T-helper 17 cell (primary cell): ENCODE results near the gene KANK3. TPM values are rescaled to one million over a fixed set of nuclear protein-coding genes. Genes with fewer than 3 reads are reported as not detected.
"Not testable (repeated sequence)": the region's sequence is repeated elsewhere in the genome, so short reads cannot be mapped to it uniquely, and the experiment has no call there.

ENCODE experiments used
- ATAC-seq: fragments of 150-1000 bp; cut with Tn5 transposase; 2 replicates; pipeline ENCODE4 v1.10.0; 2021; ENCODE audit warnings: mild to moderate bottlenecking, moderate library complexity
- DNase-seq, 3 donors: peaks; one replicate each; pipeline versions ENCODE4 v3.0.0 to v3.0.0-alpha.2; 2020 to 2021
- H3K9me3 ChIP-seq: one replicate; pipeline ENCODE4 v1.7.0; 2013; ENCODE audit warnings: low read length, mild to moderate bottlenecking; ENCODE audit not compliant: control insufficient read depth, poor library complexity, severe bottlenecking
- H3K27ac Mint-ChIP-seq: one replicate; pipeline ENCODE4 v1.8.0; 2022; ENCODE audit warnings: mild to moderate bottlenecking, moderate library complexity, mixed read lengths
- H3K27me3 Mint-ChIP-seq: one replicate; pipeline ENCODE4 v1.8.0; 2022; ENCODE audit warnings: mixed read lengths
- H3K36me3 Mint-ChIP-seq: one replicate; pipeline ENCODE4 v1.8.0; 2022; ENCODE audit warnings: low read depth, mixed read lengths
- H3K4me1 Mint-ChIP-seq: one replicate; pipeline ENCODE4 v1.8.0; 2022; ENCODE audit warnings: mild to moderate bottlenecking, mixed read lengths
- H3K4me3 Mint-ChIP-seq: one replicate; pipeline ENCODE4 v1.8.0; 2022; ENCODE audit warnings: mild to moderate bottlenecking, moderate library complexity, mixed read lengths
- total RNA-seq, 4 donors: library from RNA in 2 of 4; stranded (reverse) in 2 of 4; gene quantifications; one replicate each; pipeline ENCODE4 v1.2.3 and lab custom pipeline; 2022 to 2026

KANK3 gene
- total RNA-seq, 2 donors from 2014 or later, result 2.6 to 2.9 TPM

- ATAC-seq (no peak), DNase-seq (no peak)
- Mint-ChIP-seq H3K4me3 (no peak overlapping the region), H3K4me1 (peaks cover 21% of the 10 kb centered on the region), H3K27me3 (no peaks in the 10 kb centered on the region), H3K27ac (no peak overlapping the region), H3K36me3 (peaks cover 3% of the 10 kb centered on the region)
- H3K9me3 ChIP-seq, result no peaks in the 10 kb centered on the region
Measured at GRCh38 chr19:8324186-8325050, 18.6 kb downstream of the KANK3 start.

- Mint-ChIP-seq H3K4me1 (peaks cover 21% of the 10 kb centered on the region), H3K4me3 (no peak overlapping the region), H3K36me3 (peaks cover 3% of the 10 kb centered on the region), H3K27ac (peak overlapping the region; percentile 71), H3K27me3 (no peaks in the 10 kb centered on the region)
- ATAC-seq (no peak), DNase-seq (no peak)
- H3K9me3 ChIP-seq, result no peaks in the 10 kb centered on the region
Measured at GRCh38 chr19:8323781-8324185, 19.3 kb downstream of the KANK3 start.

GRCh38 chr19:8322638-8322997, 20.4 kb downstream of the KANK3 start:
- peaks cover 21% of the 10 kb centered on the region for H3K4me1 Mint-ChIP-seq
- ATAC-seq (no peak), DNase-seq (no peak)
- no peaks in the 10 kb centered on the region for H3K9me3 ChIP-seq
- peak overlapping the region; percentile 99 for H3K27ac Mint-ChIP-seq
- peak overlapping the region; percentile 99 for H3K4me3 Mint-ChIP-seq
- H3K27me3 Mint-ChIP-seq, result no peaks in the 10 kb centered on the region
- H3K36me3 Mint-ChIP-seq, result peaks cover 3% of the 10 kb centered on the region

- Mint-ChIP-seq H3K4me3 (peak overlapping the region; percentile 99), H3K27ac (peak overlapping the region; percentile 99), H3K27me3 (no peaks in the 10 kb centered on the region), H3K36me3 (peaks cover 3% of the 10 kb centered on the region), H3K4me1 (peaks cover 21% of the 10 kb centered on the region)
- no peaks in the 10 kb centered on the region for H3K9me3 ChIP-seq
- DNase-seq, result no peak
- ATAC-seq, result no peak
Measured at GRCh38 chr19:8321986-8322637, 20.9 kb downstream of the KANK3 start.

GRCh38 chr19:8321067-8321985, 21.7 kb downstream of the KANK3 start, which contains the start of the genes NDUFA7 and RPS28:
TSS of gene NDUFA7 (minus strand) at chr19:8321375. CDS start at chr19:8321358, 17 bp downstream.
TSS of gene RPS28 (plus strand) at chr19:8321496. CDS start at chr19:8321531, 35 bp downstream.
- Mint-ChIP-seq H3K4me3 (peak within 1 kb of the TSS; percentile 99), H3K36me3 (no peaks in the 10 kb centered on the region), H3K27ac (peak within 1 kb of the TSS; percentile 99), H3K4me1 (peaks cover 21% of the 10 kb centered on the region), H3K27me3 (no peaks in the 10 kb centered on the region)
- DNase-seq (peak; percentile 90 to 96 (median 94)), ATAC-seq (peak; percentile 95)
- no peaks in the 10 kb centered on the region for H3K9me3 ChIP-seq

- H3K4me3 Mint-ChIP-seq, result peak overlapping the region; percentile 99
- peaks cover 21% of the 10 kb centered on the region for H3K4me1 Mint-ChIP-seq
- H3K27ac Mint-ChIP-seq, result peak overlapping the region; percentile 99
- no peaks in the 10 kb centered on the region for H3K36me3 Mint-ChIP-seq
- ATAC-seq (no peak), DNase-seq (no peak)
- no peaks in the 10 kb centered on the region for H3K27me3 Mint-ChIP-seq
- no peaks in the 10 kb centered on the region for H3K9me3 ChIP-seq
Measured at GRCh38 chr19:8320564-8321066, 22.4 kb downstream of the KANK3 start.

GRCh38 chr19:8319807-8320520, 23.1 kb downstream of the KANK3 start:
- DNase-seq (no peak), ATAC-seq (no peak)
- Mint-ChIP-seq H3K27ac (peak overlapping the region; percentile 99), H3K27me3 (no peaks in the 10 kb centered on the region), H3K4me1 (peaks cover 21% of the 10 kb centered on the region), H3K4me3 (peak overlapping the region; percentile 99), H3K36me3 (no peaks in the 10 kb centered on the region)
- H3K9me3 ChIP-seq, result no peaks in the 10 kb centered on the region

GRCh38 chr19:8318835-8319234, 24.2 kb downstream of the KANK3 start:
- not testable (repeated sequence) for H3K27me3 Mint-ChIP-seq, H3K36me3 Mint-ChIP-seq, H3K9me3 ChIP-seq, DNase-seq, H3K27ac Mint-ChIP-seq, H3K4me3 Mint-ChIP-seq, ATAC-seq
- peaks cover 19% of the 10 kb centered on the region for H3K4me1 Mint-ChIP-seq

GRCh38 chr19:8316351-8317125, 26.5 kb downstream of the KANK3 start:
- H3K27me3 Mint-ChIP-seq, result no peaks in the 10 kb centered on the region
- ATAC-seq, result no peak
- no peak overlapping the region for H3K4me3 Mint-ChIP-seq
- H3K9me3 ChIP-seq, result no peaks in the 10 kb centered on the region
- no peaks in the 10 kb centered on the region for H3K36me3 Mint-ChIP-seq
- peaks cover 12% of the 10 kb centered on the region for H3K4me1 Mint-ChIP-seq
- DNase-seq, result no peak
- H3K27ac Mint-ChIP-seq, result no peak overlapping the region

- not testable (repeated sequence) for H3K27me3 Mint-ChIP-seq, DNase-seq, H3K9me3 ChIP-seq, H3K27ac Mint-ChIP-seq, H3K36me3 Mint-ChIP-seq, ATAC-seq, H3K4me1 Mint-ChIP-seq
- peak overlapping the region; percentile 7 for H3K4me3 Mint-ChIP-seq
Measured at GRCh38 chr19:8314981-8315640, 28.0 kb downstream of the KANK3 start.

- no peaks in the 10 kb centered on the region for H3K27me3 Mint-ChIP-seq
- no peak for DNase-seq
- H3K36me3 Mint-ChIP-seq, result peaks cover 2% of the 10 kb centered on the region
- ATAC-seq, result no peak
- peaks cover 17% of the 10 kb centered on the region for H3K4me1 Mint-ChIP-seq
- H3K27ac Mint-ChIP-seq, result no peak overlapping the region
- no peaks in the 10 kb centered on the region for H3K9me3 ChIP-seq
- no peak overlapping the region for H3K4me3 Mint-ChIP-seq
Measured at GRCh38 chr19:8311461-8312260, 31.4 kb downstream of the KANK3 start.
